K562 (cell line): ENCODE results near the gene KLHL24. TPM values are rescaled to one million over a fixed set of nuclear protein-coding genes. Genes with fewer than 3 reads are reported as not detected.

Source experiments
- CEBPB ChIP-seq: fragments of 450-650 bp; IDR thresholded peaks from 2 replicates; pipeline ENCODE4 v1.6.1; 2016; ENCODE audit warnings: missing genetic modification characterization, missing compliant biosample characterization
- DPF2 ChIP-seq: fragments of 450-650 bp; IDR thresholded peaks from 2 replicates; pipeline ENCODE4 v1.6.1; 2016
- HDAC6 ChIP-seq: IDR thresholded peaks from 2 replicates; pipeline ENCODE4 v1.6.1; 2012; ENCODE audit warnings: low read depth, mild to moderate bottlenecking, control low read depth, inconsistent platforms, low read length, moderate library complexity
- KAT8 ChIP-seq: fragments of 450-650 bp; IDR thresholded peaks from 2 replicates; pipeline ENCODE4 v1.6.1; 2016; ENCODE audit warnings: low read depth, mild to moderate bottlenecking
- NFXL1 ChIP-seq: fragments of 450-650 bp; formaldehyde crosslinking; IDR thresholded peaks from 2 replicates; pipeline ENCODE4 v1.4.0; 2021; ENCODE audit warnings: mild to moderate bottlenecking
- NUFIP1 ChIP-seq: fragments of 450-650 bp; IDR thresholded peaks from 2 replicates; pipeline ENCODE4 v1.6.1; 2018; ENCODE audit not compliant: partially characterized antibody
- POLR2H ChIP-seq: IDR thresholded peaks from 2 replicates; pipeline ENCODE4 v1.6.1; 2016; ENCODE audit warnings: missing genetic modification characterization, low read depth, mild to moderate bottlenecking, control low read depth, missing compliant biosample characterization, moderate library complexity
- RBM15 ChIP-seq: fragments of 200-400 bp; formaldehyde crosslinking; IDR thresholded peaks from 2 replicates; pipeline ENCODE4 v1.6.1; 2018; ENCODE audit warnings: mild to moderate bottlenecking, low read length, moderate library complexity; ENCODE audit not compliant: insufficient read depth
- SMAD4 ChIP-seq: fragments of 250-450 bp; sonication (Bioruptor Pico); conservative IDR thresholded peaks from 2 replicates; pipeline ENCODE4 v1.8.0; 2021; ENCODE audit warnings: inconsistent platforms, mild to moderate bottlenecking, moderate library complexity
- ZBTB8A ChIP-seq: fragments of 450-650 bp; IDR thresholded peaks from 2 replicates; pipeline ENCODE4 v1.6.1; 2018; ENCODE audit warnings: mild to moderate bottlenecking, moderate library complexity; ENCODE audit not compliant: partially characterized antibody
- polyA plus RNA-seq, 8 experiments: library from polyadenylated mRNA; depleted of rRNA in 4 of 8; stranded (reverse) in 5 of 8; unstranded in 3 of 8; fragments of >200 nt; fragmentation: Nextera tagmentation in 2 of 8; fragmentation: Illumina TruSeq in 1 of 8; extraction: Ambion mirVana in 2 of 8; extraction: Trizol in 1 of 8; gene quantifications; 2 replicates each; pipeline versions ENCODE4 v1.2.1 to v1.2.3, GENCODE V29; 2011 to 2014; ENCODE audit warnings: inconsistent platforms in 1 of 8, missing spikeins in 1 of 8
- total RNA-seq, 7 experiments: library from RNA; depleted of rRNA in 6 of 7; stranded (reverse); fragments of >200 nt in 6 of 7; fragmentation: Illumina TruSeq in 2 of 7; extraction: Trizol in 2 of 7; gene quantifications; 2 replicates each; pipeline versions ENCODE4 v1.2.1 to v1.2.3, GENCODE V29; 2011 to 2021; ENCODE audit warnings: low replicate concordance in 1 of 7
- TF ChIP-seq, protein P1 (sequence below), 2 experiments: fragments of 450-650 bp; IDR thresholded peaks; 2 replicates each; pipeline ENCODE4 v1.6.1; 2016; ENCODE audit warnings: mild to moderate bottlenecking in 2 of 2, borderline replicate concordance in 1 of 2, low read depth in 1 of 2, moderate library complexity in 1 of 2
- TF ChIP-seq, protein P2 (sequence below): fragments of 450-650 bp; IDR thresholded peaks from 2 replicates; pipeline ENCODE4 v1.7.1; 2018; ENCODE audit warnings: mild to moderate bottlenecking, low read depth; ENCODE audit not compliant: partially characterized antibody
- TF ChIP-seq, protein P3 (sequence below): fragments of 250-450 bp; sonication (Bioruptor Pico); IDR thresholded peaks from 2 replicates; pipeline ENCODE4 v1.9.0; 2021; ENCODE audit warnings: mild to moderate bottlenecking
- TF ChIP-seq, protein P4 (sequence below), 2 experiments: fragments of 450-650 bp; conservative IDR thresholded peaks; 2 replicates each; pipeline ENCODE4 v1.6.1; 2017; ENCODE audit warnings: mild to moderate bottlenecking in 2 of 2, moderate library complexity in 2 of 2

The KLHL24 gene
- total and polyA plus RNA-seq, 9 of the 15 experiments (the other 6 are each of a cell fraction or from before 2014, with no cell fraction given), result 3.3 to 21.2 (median 14.2) TPM

DNA sequence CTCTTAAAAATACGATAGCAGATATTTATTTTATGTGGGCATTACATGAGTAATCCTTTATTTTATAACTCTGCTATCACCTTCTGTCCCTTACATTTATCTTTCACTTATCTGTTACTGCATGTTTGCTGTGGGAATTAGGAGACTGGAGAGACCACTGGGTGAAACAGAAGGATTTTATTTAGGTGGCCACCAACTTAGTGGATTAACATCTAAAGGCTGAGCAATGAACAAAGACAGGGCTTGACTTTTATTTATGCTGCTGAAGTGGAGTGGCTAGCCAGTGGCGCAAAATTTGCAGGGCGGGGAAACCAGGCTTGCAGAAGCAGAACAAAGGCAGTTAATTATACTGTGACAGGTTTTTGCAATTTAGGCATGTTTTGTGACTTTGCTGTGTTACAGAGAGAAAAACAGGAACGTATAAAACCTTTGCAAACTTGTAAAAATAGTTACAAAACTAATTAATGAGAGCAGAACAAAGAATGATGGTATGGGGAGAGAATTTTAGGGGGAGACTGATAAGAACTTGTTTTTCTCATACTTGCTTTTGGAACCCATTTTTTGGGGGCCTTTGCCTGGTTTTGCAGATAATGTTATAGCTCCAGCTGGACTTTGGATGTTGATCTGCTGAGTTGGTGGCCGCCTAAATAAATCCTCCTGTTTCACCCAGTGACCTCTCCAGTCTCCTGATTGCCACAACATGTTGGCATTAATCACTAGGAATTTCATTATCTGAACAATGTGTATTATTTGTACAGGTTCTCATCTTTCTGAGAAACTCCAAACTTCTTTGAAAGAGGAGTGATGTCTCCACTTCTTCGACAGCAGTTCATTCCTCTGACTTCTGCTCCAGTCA lies 18.0 kb downstream of the KLHL24 start (continued):
- TF ChIP-seq, protein P1, sequence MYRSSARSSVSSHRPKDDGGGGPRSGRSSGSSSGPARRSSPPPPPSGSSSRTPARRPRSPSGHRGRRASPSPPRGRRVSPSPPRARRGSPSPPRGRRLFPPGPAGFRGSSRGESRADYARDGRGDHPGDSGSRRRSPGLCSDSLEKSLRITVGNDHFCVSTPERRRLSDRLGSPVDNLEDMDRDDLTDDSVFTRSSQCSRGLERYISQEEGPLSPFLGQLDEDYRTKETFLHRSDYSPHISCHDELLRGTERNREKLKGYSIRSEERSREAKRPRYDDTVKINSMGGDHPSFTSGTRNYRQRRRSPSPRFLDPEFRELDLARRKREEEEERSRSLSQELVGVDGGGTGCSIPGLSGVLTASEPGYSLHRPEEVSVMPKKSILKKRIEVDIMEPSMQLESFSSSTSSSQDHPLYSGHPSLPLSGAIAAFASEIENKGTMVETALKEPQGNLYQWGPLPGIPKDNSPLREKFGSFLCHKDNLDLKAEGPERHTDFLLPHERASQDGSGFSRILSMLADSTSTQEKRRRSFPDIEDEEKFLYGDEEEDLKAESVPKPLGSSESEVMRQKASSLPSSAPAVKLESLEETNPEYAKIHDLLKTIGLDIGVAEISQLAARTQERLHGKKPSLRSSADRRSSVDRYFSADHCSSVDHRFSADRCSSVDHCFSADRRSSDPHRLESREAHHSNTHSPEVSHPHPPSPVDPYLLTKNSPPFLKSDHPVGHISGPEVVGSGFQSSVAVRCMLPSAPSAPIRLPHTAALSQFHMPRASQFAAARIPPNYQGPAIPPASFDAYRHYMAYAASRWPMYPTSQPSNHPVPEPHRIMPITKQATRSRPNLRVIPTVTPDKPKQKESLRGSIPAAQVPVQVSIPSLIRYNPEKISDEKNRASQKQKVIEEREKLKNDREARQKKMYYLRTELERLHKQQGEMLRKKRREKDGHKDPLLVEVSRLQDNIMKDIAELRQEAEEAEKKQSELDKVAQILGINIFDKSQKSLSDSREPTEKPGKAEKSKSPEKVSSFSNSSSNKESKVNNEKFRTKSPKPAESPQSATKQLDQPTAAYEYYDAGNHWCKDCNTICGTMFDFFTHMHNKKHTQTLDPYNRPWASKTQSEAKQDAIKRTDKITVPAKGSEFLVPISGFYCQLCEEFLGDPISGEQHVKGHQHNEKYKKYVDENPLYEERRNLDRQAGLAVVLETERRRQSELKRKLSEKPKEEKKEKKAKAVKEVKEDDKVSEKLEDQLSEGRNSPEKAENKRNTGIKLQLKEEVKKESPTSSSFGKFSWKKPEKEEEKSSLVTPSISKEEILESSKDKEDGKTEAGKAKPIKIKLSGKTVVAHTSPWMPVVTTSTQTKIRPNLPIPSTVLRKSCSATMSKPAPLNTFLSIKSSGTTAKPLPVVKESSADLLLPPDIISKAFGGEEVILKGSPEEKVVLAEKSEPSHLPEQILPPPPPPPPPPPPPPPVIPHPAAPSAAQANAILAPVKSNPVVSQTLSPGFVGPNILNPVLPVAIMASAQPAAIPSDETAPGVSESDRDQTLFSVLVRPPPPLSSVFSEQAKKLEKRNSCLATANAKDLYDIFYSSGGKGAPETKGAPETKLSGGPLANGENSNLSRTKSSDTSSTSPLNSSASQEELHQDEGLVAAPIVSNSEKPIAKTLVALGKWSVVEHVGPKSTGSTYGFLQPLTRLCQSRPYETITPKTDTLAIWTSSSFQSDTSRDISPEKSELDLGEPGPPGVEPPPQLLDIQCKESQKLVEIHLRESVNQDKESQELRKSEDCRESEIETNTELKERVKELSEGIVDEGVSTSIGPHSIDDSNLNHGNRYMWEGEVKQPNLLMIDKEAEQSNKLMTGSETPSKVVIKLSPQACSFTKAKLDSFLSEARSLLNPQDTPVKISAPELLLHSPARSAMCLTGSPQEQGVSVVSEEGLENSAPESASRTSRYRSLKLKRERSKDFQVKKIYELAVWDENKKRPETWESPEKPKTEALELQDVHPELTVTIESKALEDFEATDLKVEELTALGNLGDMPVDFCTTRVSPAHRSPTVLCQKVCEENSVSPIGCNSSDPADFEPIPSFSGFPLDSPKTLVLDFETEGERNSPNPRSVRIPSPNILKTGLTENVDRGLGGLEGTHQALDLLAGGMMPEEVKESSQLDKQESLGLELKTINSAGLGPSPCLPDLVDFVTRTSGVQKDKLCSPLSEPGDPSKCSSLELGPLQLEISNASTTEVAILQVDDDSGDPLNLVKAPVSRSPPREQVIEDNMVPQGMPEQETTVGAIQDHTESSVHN (IDR thresholded peaks at IDR 0.05; ENCODE audit: borderline replicate concordance in 1 of 2, low read depth in 1 of 2), result no peak
- TF ChIP-seq RBM15 (no peak), NFXL1 (CRISPR knock-in tag) (no peak), KAT8 (no peak), DPF2 (0 out of 2 replicates have a peak, but pooled peaks have one; percentile 19), CEBPB (tag) (no peak), POLR2H (tag) (no peak), HDAC6 (no peak), NUFIP1 (no peak), ZBTB8A (no peak), SMAD4 (CRISPR knock-in tag) (no peak)
- TF ChIP-seq, protein P2, sequence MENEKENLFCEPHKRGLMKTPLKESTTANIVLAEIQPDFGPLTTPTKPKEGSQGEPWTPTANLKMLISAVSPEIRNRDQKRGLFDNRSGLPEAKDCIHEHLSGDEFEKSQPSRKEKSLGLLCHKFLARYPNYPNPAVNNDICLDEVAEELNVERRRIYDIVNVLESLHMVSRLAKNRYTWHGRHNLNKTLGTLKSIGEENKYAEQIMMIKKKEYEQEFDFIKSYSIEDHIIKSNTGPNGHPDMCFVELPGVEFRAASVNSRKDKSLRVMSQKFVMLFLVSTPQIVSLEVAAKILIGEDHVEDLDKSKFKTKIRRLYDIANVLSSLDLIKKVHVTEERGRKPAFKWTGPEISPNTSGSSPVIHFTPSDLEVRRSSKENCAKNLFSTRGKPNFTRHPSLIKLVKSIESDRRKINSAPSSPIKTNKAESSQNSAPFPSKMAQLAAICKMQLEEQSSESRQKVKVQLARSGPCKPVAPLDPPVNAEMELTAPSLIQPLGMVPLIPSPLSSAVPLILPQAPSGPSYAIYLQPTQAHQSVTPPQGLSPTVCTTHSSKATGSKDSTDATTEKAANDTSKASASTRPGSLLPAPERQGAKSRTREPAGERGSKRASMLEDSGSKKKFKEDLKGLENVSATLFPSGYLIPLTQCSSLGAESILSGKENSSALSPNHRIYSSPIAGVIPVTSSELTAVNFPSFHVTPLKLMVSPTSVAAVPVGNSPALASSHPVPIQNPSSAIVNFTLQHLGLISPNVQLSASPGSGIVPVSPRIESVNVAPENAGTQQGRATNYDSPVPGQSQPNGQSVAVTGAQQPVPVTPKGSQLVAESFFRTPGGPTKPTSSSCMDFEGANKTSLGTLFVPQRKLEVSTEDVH, result no peak
- TF ChIP-seq, protein P3, sequence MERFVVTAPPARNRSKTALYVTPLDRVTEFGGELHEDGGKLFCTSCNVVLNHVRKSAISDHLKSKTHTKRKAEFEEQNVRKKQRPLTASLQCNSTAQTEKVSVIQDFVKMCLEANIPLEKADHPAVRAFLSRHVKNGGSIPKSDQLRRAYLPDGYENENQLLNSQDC (CRISPR knock-in tag), result no peak
- TF ChIP-seq, protein P4, sequence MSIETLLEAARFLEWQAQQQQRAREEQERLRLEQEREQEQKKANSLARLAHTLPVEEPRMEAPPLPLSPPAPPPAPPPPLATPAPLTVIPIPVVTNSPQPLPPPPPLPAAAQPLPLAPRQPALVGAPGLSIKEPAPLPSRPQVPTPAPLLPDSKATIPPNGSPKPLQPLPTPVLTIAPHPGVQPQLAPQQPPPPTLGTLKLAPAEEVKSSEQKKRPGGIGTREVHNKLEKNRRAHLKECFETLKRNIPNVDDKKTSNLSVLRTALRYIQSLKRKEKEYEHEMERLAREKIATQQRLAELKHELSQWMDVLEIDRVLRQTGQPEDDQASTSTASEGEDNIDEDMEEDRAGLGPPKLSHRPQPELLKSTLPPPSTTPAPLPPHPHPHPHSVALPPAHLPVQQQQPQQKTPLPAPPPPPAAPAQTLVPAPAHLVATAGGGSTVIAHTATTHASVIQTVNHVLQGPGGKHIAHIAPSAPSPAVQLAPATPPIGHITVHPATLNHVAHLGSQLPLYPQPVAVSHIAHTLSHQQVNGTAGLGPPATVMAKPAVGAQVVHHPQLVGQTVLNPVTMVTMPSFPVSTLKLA (conservative IDR thresholded peaks at IDR 0.05), result no peak
